Stimulated activated CD4-positive, alpha-beta T cell treated with anti-CD3 and anti-CD28 coated beads, Interleukin-1b, Interleukin-23, amount 100 ng/mL, for 4 hours (primary cell): Measurements from ENCODE around the gene HSPG2.

Experiments
- DNase-seq, 2 donors: peaks; one replicate each; pipeline ENCODE4 v3.0.0-alpha.2; 2020; ENCODE audit warnings: low read depth in 2 of 2

HSPG2 gene

GRCh38 chr1:21824926-21825325, 112.2 kb downstream of the HSPG2 start:
- no peak for DNase-seq

- no peak for DNase-seq
Measured at GRCh38 chr1:21823980-21824702, 113.0 kb downstream of the HSPG2 start.

GRCh38 chr1:21823206-21823979, 113.7 kb downstream of the HSPG2 start:
- DNase-seq: no peak

- DNase-seq: no peak
Measured at GRCh38 chr1:21822349-21822748, 114.8 kb downstream of the HSPG2 start.

GRCh38 chr1:21821385-21822019, 115.6 kb downstream of the HSPG2 start:
- no peak for DNase-seq

- no peak for DNase-seq
Measured at GRCh38 chr1:21820597-21821232, 116.4 kb downstream of the HSPG2 start.

- DNase-seq: peak in 1 of 2 donors; percentile 9
Measured at GRCh38 chr1:21818656-21819055, 118.5 kb downstream of the HSPG2 start.

GRCh38 chr1:21816602-21817302, 120.4 kb downstream of the HSPG2 start:
- DNase-seq: no peak

GRCh38 chr1:21815724-21816321, 121.3 kb downstream of the HSPG2 start:
- no peak for DNase-seq

- no peak for DNase-seq
Measured at GRCh38 chr1:21814981-21815582, 122.0 kb downstream of the HSPG2 start.

GRCh38 chr1:21814241-21814918, 122.7 kb downstream of the HSPG2 start:
- DNase-seq: peak; percentile 16 to 19

GRCh38 chr1:21813542-21813941, 123.6 kb downstream of the HSPG2 start:
- DNase-seq: no peak

- no peak for DNase-seq
Measured at GRCh38 chr1:21811875-21812305, 125.2 kb downstream of the HSPG2 start, which contains the start of gene LDLRAD2. TSS of gene LDLRAD2 (plus strand) at chr1:21812265. CDS start at chr1:21812452, 187 bp downstream.

GRCh38 chr1:21804536-21804935, 132.6 kb downstream of the HSPG2 start:
- no peak for DNase-seq

GRCh38 chr1:21801100-21801499, 136.0 kb downstream of the HSPG2 start:
- DNase-seq: no peak

GRCh38 chr1:21799730-21800129, 137.4 kb downstream of the HSPG2 start:
- no peak for DNase-seq

GRCh38 chr1:21795075-21795474, 142.0 kb downstream of the HSPG2 start:
- DNase-seq: no peak

GRCh38 chr1:21794656-21795055, 142.5 kb downstream of the HSPG2 start:
- DNase-seq: no peak

GRCh38 chr1:21793104-21793503, 144.0 kb downstream of the HSPG2 start:
- no peak for DNase-seq

- DNase-seq: no peak
Measured at GRCh38 chr1:21786640-21787039, 150.5 kb downstream of the HSPG2 start.
